Osteoblast (primary cell): ENCODE results near the gene POLR2F. TPM values are rescaled to one million over a fixed set of nuclear protein-coding genes. Genes with fewer than 3 reads are reported as not detected.
A peak's percentile ranks its signal among the peaks of the same experiment; 100 is the strongest.

Source experiments
- DNase-seq: peaks from one replicate; pipeline ENCODE4 v3.0.0; 2011; ENCODE audit warnings: low spot score, mixed read lengths; ENCODE audit not compliant: insufficient read length; ENCODE audit errors: missing footprints
- H2AFZ ChIP-seq: 2 replicates; pipeline ENCODE4 v1.6.0; 2011; ENCODE audit warnings: mild to moderate bottlenecking, low read length
- H3K27ac ChIP-seq: 2 replicates; pipeline ENCODE4 v1.5.1; 2011; ENCODE audit warnings: mild to moderate bottlenecking, low read depth, low read length, moderate library complexity
- H3K27me3 ChIP-seq: 2 replicates; pipeline ENCODE4 v1.6.0; 2012; ENCODE audit warnings: mild to moderate bottlenecking, control low read depth, inconsistent platforms, low read length, moderate library complexity; ENCODE audit not compliant: insufficient read depth
- H3K36me3 ChIP-seq: 2 replicates; pipeline ENCODE4 v1.5.1; 2011; ENCODE audit warnings: mild to moderate bottlenecking, low read length, control low read depth, moderate library complexity; ENCODE audit not compliant: insufficient read depth
- H3K4me1 ChIP-seq: 2 replicates; pipeline ENCODE4 v1.5.1; 2011; ENCODE audit warnings: mild to moderate bottlenecking, low read length, control low read depth, moderate library complexity; ENCODE audit not compliant: insufficient read depth
- H3K4me2 ChIP-seq: 2 replicates; pipeline ENCODE4 v1.6.0; 2011; ENCODE audit warnings: mild to moderate bottlenecking, low read length; ENCODE audit not compliant: insufficient read depth
- H3K4me3 ChIP-seq: fragments of 200-600 bp; sonication (generic); 3 replicates; pipeline ENCODE4 v1.5.1; 2012; ENCODE audit warnings: mild to moderate bottlenecking, low read length, inconsistent platforms; ENCODE audit not compliant: insufficient read depth
- H3K79me2 ChIP-seq: 2 replicates; pipeline ENCODE4 v1.6.0; 2012; ENCODE audit warnings: mild to moderate bottlenecking, low read length, control low read depth, inconsistent platforms; ENCODE audit not compliant: insufficient read depth
- H3K9me3 ChIP-seq: 2 replicates; pipeline ENCODE4 v1.5.1; 2011; ENCODE audit warnings: low read depth, low read length, control low read depth
- H4K20me1 ChIP-seq: 2 replicates; pipeline ENCODE4 v1.6.0; 2012; ENCODE audit warnings: mild to moderate bottlenecking, low read length, control low read depth; ENCODE audit not compliant: insufficient read depth
- CTCF ChIP-seq: IDR thresholded peaks from 2 replicates; pipeline ENCODE4 v1.5.1; 2011; ENCODE audit warnings: mild to moderate bottlenecking, low read depth, low read length, moderate library complexity; ENCODE audit errors: extremely low read depth
- total RNA-seq: library from RNA; depleted of rRNA; stranded (reverse); fragments of >200 nt; gene quantifications from 2 replicates; pipeline ENCODE4 v1.2.3, GENCODE V29; 2012

The POLR2F gene
- total RNA-seq, result 14.8 and 18.6 TPM in 2 replicates

- peak within 1 kb of the TSS; percentile 76 for H3K27ac ChIP-seq
- H2AFZ ChIP-seq, result peak within 1 kb of the TSS; percentile 87
- H3K79me2 ChIP-seq, result peaks cover 37% of the 10 kb centered on the region
- peak within 1 kb of the TSS; percentile 100 for H3K4me3 ChIP-seq
- no peaks in the 10 kb centered on the region for H3K9me3 ChIP-seq
- TF ChIP-seq CTCF, result no peak
- peak within 1 kb of the TSS; percentile 93 for H3K4me2 ChIP-seq
- H3K4me1 ChIP-seq, result peaks cover 15% of the 10 kb centered on the region
- H3K27me3 ChIP-seq, result no peaks in the 10 kb centered on the region
- peaks cover 19% of the 10 kb centered on the region for H3K36me3 ChIP-seq
- DNase-seq, result peak; percentile 98
- peaks cover 6% of the 10 kb centered on the region for H4K20me1 ChIP-seq
Observed at GRCh38 chr22:37953437-37954179, at the start of gene POLR2F, which contains the start of gene C22orf23. Gene POLR2F, plus strand, starts transcription at chr22:37953699. Its CDS starts 89 bp downstream, at chr22:37953788. Gene C22orf23, minus strand, starts transcription at chr22:37953601. Its CDS starts 452 bp downstream, at chr22:37953149.

GRCh38 chr22:37904572-37905533 lies 48.6 kb upstream of the POLR2F start:
- H3K9me3 ChIP-seq, result no peaks in the 10 kb centered on the region
- peaks cover 15% of the 10 kb centered on the region for H4K20me1 ChIP-seq
- peaks cover 33% of the 10 kb centered on the region for H3K4me1 ChIP-seq
- peak overlapping the region; percentile 70 for H2AFZ ChIP-seq
- H3K27me3 ChIP-seq, result no peaks in the 10 kb centered on the region
- no peaks in the 10 kb centered on the region for H3K36me3 ChIP-seq
- peak overlapping the region; percentile 93 for H3K27ac ChIP-seq
- peak; percentile 99 for DNase-seq
- no peak for TF ChIP-seq CTCF
- H3K79me2 ChIP-seq, result peaks cover 33% of the 10 kb centered on the region
- peak overlapping the region; percentile 85 for H3K4me3 ChIP-seq
- H3K4me2 ChIP-seq, result peak overlapping the region; percentile 76

- Histone ChIP-seq H3K9me3 (no peaks in the 10 kb centered on the region), H3K27me3 (no peaks in the 10 kb centered on the region), H2AFZ (peak within 1 kb of the TSS; percentile 70), H3K36me3 (no peaks in the 10 kb centered on the region), H3K79me2 (peaks cover 42% of the 10 kb centered on the region), H3K4me2 (peak within 1 kb of the TSS; percentile 92), H4K20me1 (peaks cover 15% of the 10 kb centered on the region), H3K4me1 (peaks cover 33% of the 10 kb centered on the region), H3K27ac (peak within 1 kb of the TSS; percentile 93), H3K4me3 (peak within 1 kb of the TSS; percentile 85)
- no peak for TF ChIP-seq CTCF
- peak; percentile 97 for DNase-seq
Observed at GRCh38 chr22:37905534-37906363, 47.8 kb upstream of the POLR2F start, which contains the start of gene MICALL1. Gene MICALL1, plus strand, starts transcription at chr22:37906297. Its CDS starts 126 bp downstream, at chr22:37906423.
